Measurements from ENCODE around the gene PSTPIP2. TPM values are rescaled to one million over a fixed set of nuclear protein-coding genes. Genes with fewer than 3 reads are reported as not detected.

PSTPIP2 gene
- total RNA-seq, 1 experiment from 2014 or later: not detected

DNA sequence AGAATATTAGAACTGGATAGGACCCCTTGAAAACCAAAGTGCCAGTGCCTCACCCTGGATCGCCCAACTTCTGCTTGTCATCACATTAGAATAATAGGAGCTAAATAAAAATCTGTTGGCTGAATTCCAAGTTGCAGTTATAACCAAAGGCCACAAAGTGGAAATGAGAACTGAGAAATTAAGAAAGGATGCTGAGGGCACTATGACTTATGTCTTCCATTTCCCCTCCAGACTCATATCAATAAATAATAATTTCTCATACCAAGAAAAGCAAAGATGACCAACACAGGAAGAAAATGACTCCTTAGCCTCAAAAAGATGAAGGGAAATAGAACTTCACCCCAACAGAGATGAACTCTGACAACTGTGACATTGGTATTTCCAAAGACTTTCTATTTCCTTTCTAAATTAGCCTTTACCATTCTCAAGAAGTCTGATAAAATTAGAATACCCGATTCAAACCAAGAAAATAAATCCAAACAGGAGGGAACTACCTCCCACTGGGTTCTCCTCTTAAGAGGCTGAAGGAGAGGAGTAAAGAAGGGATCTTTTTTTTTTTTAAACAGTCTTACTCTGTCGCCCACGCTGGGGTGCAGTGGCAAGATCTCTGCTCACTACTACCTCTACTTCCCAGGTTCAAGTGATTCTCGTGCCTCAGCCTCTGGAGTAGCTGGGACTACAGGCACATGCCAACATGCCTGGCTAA lies 58.4 kb downstream of the PSTPIP2 start:
- Histone ChIP-seq H3K4me3 (no peak overlapping the region), H3K27ac (no peak overlapping the region), H4K20me1 (ENCODE audit: insufficient read depth) (no peaks in the 10 kb centered on the region), H3K27me3 (ENCODE audit: insufficient read depth, low read depth) (no peaks in the 10 kb centered on the region), H3K9me2 (ENCODE audit: insufficient read depth) (no peaks in the 10 kb centered on the region), H3F3A (ENCODE audit: insufficient read depth, low read depth) (no peaks in the 10 kb centered on the region), H3K9me3 (ENCODE audit: insufficient read depth, low read depth) (no peaks in the 10 kb centered on the region), H3K36me3 (ENCODE audit: low read depth) (no peaks in the 10 kb centered on the region), H3K79me2 (ENCODE audit: low read depth) (no peaks in the 10 kb centered on the region), H2AFZ (no peak overlapping the region), H3K4me2 (no peak overlapping the region), H3K4me1 (replicated peaks; ENCODE audit: insufficient read depth) (no peaks in the 10 kb centered on the region)
- intact Hi-C loops (cut with micrococcal nuclease; ENCODE audit: unreplicated experiment): no loop called here
- DNase-seq: no peak
- ChIA-PET CTCF (no interaction called here), POLR2A (ENCODE audit: unreplicated experiment) (no interaction called here)
- no TSS peak for BruUV-seq (replicated peaks)
- TF ChIP-seq EZH2 (IDR thresholded peaks at IDR 0.05; ENCODE audit: low read depth) (no peak), CTCF (conservative IDR thresholded peaks at IDR 0.05) (no peak)

GRCh38 chr18:46010676-46011075 lies 61.4 kb downstream of the PSTPIP2 start:
- Histone ChIP-seq H2AFZ (no peak overlapping the region), H3F3A (ENCODE audit: insufficient read depth, low read depth) (no peaks in the 10 kb centered on the region), H3K36me3 (ENCODE audit: low read depth) (no peaks in the 10 kb centered on the region), H3K4me1 (replicated peaks; ENCODE audit: insufficient read depth) (no peaks in the 10 kb centered on the region), H3K9me2 (ENCODE audit: insufficient read depth) (no peaks in the 10 kb centered on the region), H3K4me2 (no peak overlapping the region), H3K27me3 (ENCODE audit: insufficient read depth, low read depth) (no peaks in the 10 kb centered on the region), H3K9me3 (ENCODE audit: insufficient read depth, low read depth) (no peaks in the 10 kb centered on the region), H3K27ac (no peak overlapping the region), H3K4me3 (no peak overlapping the region), H3K79me2 (ENCODE audit: low read depth) (no peaks in the 10 kb centered on the region), H4K20me1 (ENCODE audit: insufficient read depth) (no peaks in the 10 kb centered on the region)
- no peak for TF ChIP-seq CTCF (conservative IDR thresholded peaks at IDR 0.05)
- no peak for TF ChIP-seq EZH2 (IDR thresholded peaks at IDR 0.05; ENCODE audit: low read depth)
- no TSS peak for BruUV-seq (replicated peaks)
- ChIA-PET POLR2A (ENCODE audit: unreplicated experiment) (no interaction called here), CTCF (no interaction called here)
- intact Hi-C loops (cut with micrococcal nuclease; ENCODE audit: unreplicated experiment): no loop called here
- no peak for DNase-seq

DNA sequence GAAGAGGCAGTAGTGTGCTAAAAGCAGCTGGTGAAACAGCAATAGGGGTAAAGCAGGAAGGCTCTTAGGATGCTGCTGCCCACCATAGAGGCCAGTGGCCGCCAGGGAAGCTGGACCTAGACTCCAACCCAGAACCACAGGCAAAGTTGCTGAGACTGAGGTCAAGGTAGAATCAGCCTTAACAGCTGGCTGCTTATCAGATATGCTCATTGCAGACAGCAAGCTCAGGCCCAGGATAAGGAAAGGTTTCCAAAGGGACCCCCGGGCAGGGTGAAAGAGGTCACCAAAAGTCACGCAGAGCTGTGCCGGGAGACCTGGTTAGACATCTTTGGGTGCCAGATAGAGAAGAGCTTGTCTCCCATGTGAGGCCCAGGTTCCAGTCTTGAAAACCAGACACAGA lies 62.0 kb downstream of the PSTPIP2 start:
- H3K27me3 ChIP-seq (ENCODE audit: insufficient read depth, low read depth): no peaks in the 10 kb centered on the region
- H3K9me3 ChIP-seq (ENCODE audit: insufficient read depth, low read depth): no peaks in the 10 kb centered on the region
- H2AFZ ChIP-seq: no peak overlapping the region
- no peaks in the 10 kb centered on the region for H3K4me1 ChIP-seq (replicated peaks; ENCODE audit: insufficient read depth)
- H3F3A ChIP-seq (ENCODE audit: insufficient read depth, low read depth): no peaks in the 10 kb centered on the region
- H3K4me2 ChIP-seq: no peak overlapping the region
- no peaks in the 10 kb centered on the region for H3K36me3 ChIP-seq (ENCODE audit: low read depth)
- POLR2A ChIA-PET (ENCODE audit: unreplicated experiment): no interaction called here
- H3K27ac ChIP-seq: no peak overlapping the region
- TF ChIP-seq EZH2 (IDR thresholded peaks at IDR 0.05; ENCODE audit: low read depth) (no peak), CTCF (conservative IDR thresholded peaks at IDR 0.05) (no peak)
- H3K79me2 ChIP-seq (ENCODE audit: low read depth): no peaks in the 10 kb centered on the region
- CTCF ChIA-PET: no interaction called here
- intact Hi-C loops (cut with micrococcal nuclease; ENCODE audit: unreplicated experiment): no loop called here
- H4K20me1 ChIP-seq (ENCODE audit: insufficient read depth): no peaks in the 10 kb centered on the region
- no peak for DNase-seq
- no TSS peak for BruUV-seq (replicated peaks)
- no peaks in the 10 kb centered on the region for H3K9me2 ChIP-seq (ENCODE audit: insufficient read depth)
- no peak overlapping the region for H3K4me3 ChIP-seq

Data from PC-9 (cell line).